SK-N-SH treated with all-trans-retinoic acid at 6 μM for 48 hours (cell line): ENCODE measurements around the gene IL4R.

Experiments
- ARNTL ChIP-seq: fragments of 450-650 bp; formaldehyde crosslinking; IDR thresholded peaks from 2 replicates; pipeline ENCODE4 v1.5.0; 2020; ENCODE audit warnings: low read depth, mild to moderate bottlenecking, moderate library complexity, borderline replicate concordance
- BACH2 ChIP-seq: fragments of 250-450 bp; sonication (Bioruptor Pico); IDR thresholded peaks from 2 replicates; pipeline ENCODE4 v1.9.0; 2021; ENCODE audit warnings: mild to moderate bottlenecking, borderline replicate concordance
- OSR1 ChIP-seq: fragments of 250-450 bp; sonication (Bioruptor Pico); IDR thresholded peaks from 2 replicates; pipeline ENCODE4 v1.8.0; 2022; ENCODE audit warnings: moderate library complexity, mild to moderate bottlenecking, inconsistent platforms
- RARB ChIP-seq: fragments of 250-450 bp; sonication (Bioruptor Pico); IDR thresholded peaks from 2 replicates; pipeline ENCODE4 v1.8.0; 2021; ENCODE audit warnings: mild to moderate bottlenecking, moderate library complexity
- ZFP3 ChIP-seq: fragments of 250-450 bp; sonication (Bioruptor Pico); IDR thresholded peaks from 2 replicates; pipeline ENCODE4 v1.5.0; 2020; ENCODE audit warnings: mild to moderate bottlenecking, moderate library complexity
- TF ChIP-seq, protein P1 (sequence below): fragments of 250-450 bp; sonication (Bioruptor Pico); IDR thresholded peaks from 2 replicates; pipeline ENCODE4 v1.5.0; 2020; ENCODE audit warnings: mild to moderate bottlenecking, moderate library complexity
- TF ChIP-seq, protein P2 (sequence below): fragments of 250-450 bp; sonication (Bioruptor Pico); IDR thresholded peaks from 2 replicates; pipeline ENCODE4 v1.8.0; 2020; ENCODE audit warnings: mild to moderate bottlenecking, moderate library complexity, borderline replicate concordance

DNA sequence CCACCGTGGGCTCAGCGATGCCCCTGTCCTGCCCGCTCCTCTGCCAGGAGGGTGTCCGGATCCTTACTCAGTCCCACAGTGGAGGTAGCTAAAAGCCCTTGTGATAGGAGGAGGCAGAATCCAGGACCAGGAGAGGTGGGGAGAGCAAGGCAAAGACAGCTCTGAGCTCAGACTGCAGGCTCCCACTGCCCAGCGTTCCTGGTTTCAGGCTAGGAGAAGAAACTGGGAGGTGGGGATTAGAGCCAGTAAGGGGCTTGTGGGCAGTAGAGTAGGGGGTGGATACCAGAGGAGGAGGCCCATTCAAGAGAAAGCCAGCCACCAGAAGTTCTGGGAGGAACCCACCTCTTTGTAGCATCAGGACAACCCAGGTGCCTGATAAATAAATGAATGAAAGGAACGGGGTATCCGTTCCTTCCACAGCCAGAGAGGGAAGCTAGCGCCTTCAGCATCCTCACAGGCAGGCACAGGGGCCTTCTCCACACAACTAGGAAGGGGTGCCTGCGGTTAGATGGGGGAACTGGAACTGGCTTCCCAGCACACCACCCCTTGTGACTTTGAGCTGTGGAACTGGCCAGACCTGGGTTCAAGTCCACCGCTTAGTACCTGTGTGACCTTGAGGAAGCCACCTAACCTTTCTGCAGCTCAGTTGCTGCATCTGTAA lies 90.5 kb downstream of the IL4R start:
- TF ChIP-seq, protein P1, sequence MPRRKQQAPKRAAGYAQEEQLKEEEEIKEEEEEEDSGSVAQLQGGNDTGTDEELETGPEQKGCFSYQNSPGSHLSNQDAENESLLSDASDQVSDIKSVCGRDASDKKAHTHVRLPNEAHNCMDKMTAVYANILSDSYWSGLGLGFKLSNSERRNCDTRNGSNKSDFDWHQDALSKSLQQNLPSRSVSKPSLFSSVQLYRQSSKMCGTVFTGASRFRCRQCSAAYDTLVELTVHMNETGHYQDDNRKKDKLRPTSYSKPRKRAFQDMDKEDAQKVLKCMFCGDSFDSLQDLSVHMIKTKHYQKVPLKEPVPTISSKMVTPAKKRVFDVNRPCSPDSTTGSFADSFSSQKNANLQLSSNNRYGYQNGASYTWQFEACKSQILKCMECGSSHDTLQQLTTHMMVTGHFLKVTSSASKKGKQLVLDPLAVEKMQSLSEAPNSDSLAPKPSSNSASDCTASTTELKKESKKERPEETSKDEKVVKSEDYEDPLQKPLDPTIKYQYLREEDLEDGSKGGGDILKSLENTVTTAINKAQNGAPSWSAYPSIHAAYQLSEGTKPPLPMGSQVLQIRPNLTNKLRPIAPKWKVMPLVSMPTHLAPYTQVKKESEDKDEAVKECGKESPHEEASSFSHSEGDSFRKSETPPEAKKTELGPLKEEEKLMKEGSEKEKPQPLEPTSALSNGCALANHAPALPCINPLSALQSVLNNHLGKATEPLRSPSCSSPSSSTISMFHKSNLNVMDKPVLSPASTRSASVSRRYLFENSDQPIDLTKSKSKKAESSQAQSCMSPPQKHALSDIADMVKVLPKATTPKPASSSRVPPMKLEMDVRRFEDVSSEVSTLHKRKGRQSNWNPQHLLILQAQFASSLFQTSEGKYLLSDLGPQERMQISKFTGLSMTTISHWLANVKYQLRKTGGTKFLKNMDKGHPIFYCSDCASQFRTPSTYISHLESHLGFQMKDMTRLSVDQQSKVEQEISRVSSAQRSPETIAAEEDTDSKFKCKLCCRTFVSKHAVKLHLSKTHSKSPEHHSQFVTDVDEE (CRISPR knock-in tag), result no peak
- TF ChIP-seq RARB (CRISPR knock-in tag), result no peak
- no peak for TF ChIP-seq ARNTL (CRISPR knock-in tag)
- no peak for TF ChIP-seq BACH2 (CRISPR knock-in tag)
- TF ChIP-seq, protein P2, sequence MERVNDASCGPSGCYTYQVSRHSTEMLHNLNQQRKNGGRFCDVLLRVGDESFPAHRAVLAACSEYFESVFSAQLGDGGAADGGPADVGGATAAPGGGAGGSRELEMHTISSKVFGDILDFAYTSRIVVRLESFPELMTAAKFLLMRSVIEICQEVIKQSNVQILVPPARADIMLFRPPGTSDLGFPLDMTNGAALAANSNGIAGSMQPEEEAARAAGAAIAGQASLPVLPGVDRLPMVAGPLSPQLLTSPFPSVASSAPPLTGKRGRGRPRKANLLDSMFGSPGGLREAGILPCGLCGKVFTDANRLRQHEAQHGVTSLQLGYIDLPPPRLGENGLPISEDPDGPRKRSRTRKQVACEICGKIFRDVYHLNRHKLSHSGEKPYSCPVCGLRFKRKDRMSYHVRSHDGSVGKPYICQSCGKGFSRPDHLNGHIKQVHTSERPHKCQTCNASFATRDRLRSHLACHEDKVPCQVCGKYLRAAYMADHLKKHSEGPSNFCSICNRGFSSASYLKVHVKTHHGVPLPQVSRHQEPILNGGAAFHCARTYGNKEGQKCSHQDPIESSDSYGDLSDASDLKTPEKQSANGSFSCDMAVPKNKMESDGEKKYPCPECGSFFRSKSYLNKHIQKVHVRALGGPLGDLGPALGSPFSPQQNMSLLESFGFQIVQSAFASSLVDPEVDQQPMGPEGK, result no peak
- no peak for TF ChIP-seq ZFP3 (CRISPR knock-in tag)
- TF ChIP-seq OSR1 (CRISPR knock-in tag), result no peak
